K562 (cell line): ENCODE results near the gene MTHFR. TPM values are rescaled to one million over a fixed set of nuclear protein-coding genes. Genes with fewer than 3 reads are reported as not detected.
A peak's percentile ranks its signal among the peaks of the same experiment; 100 is the strongest.

Source experiments
- ARID1B ChIP-seq: fragments of 450-650 bp; IDR thresholded peaks from 2 replicates; pipeline ENCODE4 v1.6.1; 2016; ENCODE audit warnings: antibody characterized with exemption, mild to moderate bottlenecking, inconsistent platforms
- CC2D1A ChIP-seq: fragments of 450-650 bp; IDR thresholded peaks from 2 replicates; pipeline ENCODE4 v1.6.1; 2017; ENCODE audit warnings: mild to moderate bottlenecking
- CCAR2 ChIP-seq: fragments of 200-400 bp; formaldehyde crosslinking; IDR thresholded peaks from 2 replicates; pipeline ENCODE4 v1.6.1; 2017; ENCODE audit warnings: mild to moderate bottlenecking, low read depth, low read length
- CHD4 ChIP-seq: fragments of 200-600 bp; sonication (generic); IDR thresholded peaks from 3 replicates; pipeline ENCODE4 v1.6.1; 2012; ENCODE audit warnings: low read depth, mild to moderate bottlenecking, mixed read lengths, low read length, inconsistent platforms; ENCODE audit not compliant: insufficient read depth, insufficient replicate concordance, poor library complexity, severe bottlenecking
- DDX20 ChIP-seq: fragments of 450-650 bp; IDR thresholded peaks from 2 replicates; pipeline ENCODE4 v1.6.1; 2016; ENCODE audit warnings: missing genetic modification characterization, low read depth, mild to moderate bottlenecking, missing compliant biosample characterization, moderate library complexity
- KDM4B ChIP-seq, 2 experiments: fragments of 450-650 bp in 1 of 2; sonication (generic) in 1 of 2; IDR thresholded peaks; 2 replicates each; pipeline ENCODE4 v1.6.1; 2016 to 2017; ENCODE audit warnings: borderline replicate concordance in 2 of 2, antibody characterized with exemption in 1 of 2, low read depth in 1 of 2, mild to moderate bottlenecking in 1 of 2
- NEUROD1 ChIP-seq: fragments of 150-350 bp; IDR thresholded peaks from 2 replicates; pipeline ENCODE4 v1.6.1; 2014; ENCODE audit warnings: borderline replicate concordance, low read length, low read depth; ENCODE audit not compliant: partially characterized antibody
- SETDB1 ChIP-seq: IDR thresholded peaks from one replicate; pipeline ENCODE4 v1.6.1; 2012; ENCODE audit warnings: low read length, control low read depth, inconsistent platforms
- ZNF354B ChIP-seq: fragments of 250-450 bp; sonication (Bioruptor Pico); IDR thresholded peaks from 2 replicates; pipeline ENCODE4 v1.4.0; 2020
- ZNF79 ChIP-seq: fragments of 250-450 bp; sonication (Bioruptor Pico); IDR thresholded peaks from 2 replicates; pipeline ENCODE4 v1.4.0; 2020; ENCODE audit warnings: low read depth, mild to moderate bottlenecking, moderate library complexity
- polyA plus RNA-seq, 8 experiments: library from polyadenylated mRNA; depleted of rRNA in 4 of 8; stranded (reverse) in 5 of 8; unstranded in 3 of 8; fragments of >200 nt; fragmentation: Nextera tagmentation in 2 of 8; fragmentation: Illumina TruSeq in 1 of 8; extraction: Ambion mirVana in 2 of 8; extraction: Trizol in 1 of 8; gene quantifications; 2 replicates each; pipeline versions ENCODE4 v1.2.1 to v1.2.3, GENCODE V29; 2011 to 2014; ENCODE audit warnings: inconsistent platforms in 1 of 8, missing spikeins in 1 of 8
- total RNA-seq, 7 experiments: library from RNA; depleted of rRNA in 6 of 7; stranded (reverse); fragments of >200 nt in 6 of 7; fragmentation: Illumina TruSeq in 2 of 7; extraction: Trizol in 2 of 7; gene quantifications; 2 replicates each; pipeline versions ENCODE4 v1.2.1 to v1.2.3, GENCODE V29; 2011 to 2021; ENCODE audit warnings: low replicate concordance in 1 of 7
- TF ChIP-seq, protein P1 (sequence below), 3 experiments: IDR thresholded peaks in 2 of 3; conservative IDR thresholded peaks in 1 of 3; 2 replicates each; pipeline ENCODE4 v1.5.1; 2011 to 2012; ENCODE audit warnings: low read length in 3 of 3, mild to moderate bottlenecking in 3 of 3, control low read depth in 2 of 3, improper control_type of control experiment in 1 of 3, inconsistent platforms in 1 of 3, low read depth in 1 of 3, mixed read lengths in 1 of 3, moderate library complexity in 1 of 3; ENCODE audit not compliant: insufficient read depth in 2 of 3
- TF ChIP-seq, protein P2 (sequence below), 2 experiments: fragments of 450-650 bp; conservative IDR thresholded peaks; 2 replicates each; pipeline ENCODE4 v1.6.1; 2017; ENCODE audit warnings: mild to moderate bottlenecking in 2 of 2, moderate library complexity in 2 of 2
- TF ChIP-seq, protein P3 (sequence below): sonication (generic); formaldehyde crosslinking; IDR thresholded peaks from 2 replicates; pipeline ENCODE4 v1.9.0; 2022; ENCODE audit warnings: mild to moderate bottlenecking, missing genetic modification reagents
- TF ChIP-seq, protein P4 (sequence below): fragments of 450-650 bp; formaldehyde crosslinking; IDR thresholded peaks from 2 replicates; pipeline ENCODE4 v1.4.0; 2020; ENCODE audit warnings: mild to moderate bottlenecking, moderate library complexity
- TF ChIP-seq, protein P5 (sequence below): fragments of 450-650 bp; IDR thresholded peaks from 2 replicates; pipeline ENCODE4 v1.6.1; 2017; ENCODE audit warnings: antibody characterized with exemption, mild to moderate bottlenecking

MTHFR gene
- total and polyA plus RNA-seq, 9 of the 15 experiments (the other 6 are each of a cell fraction or from before 2014, with no cell fraction given): 5.0 to 104 (median 62.6) TPM

DNA sequence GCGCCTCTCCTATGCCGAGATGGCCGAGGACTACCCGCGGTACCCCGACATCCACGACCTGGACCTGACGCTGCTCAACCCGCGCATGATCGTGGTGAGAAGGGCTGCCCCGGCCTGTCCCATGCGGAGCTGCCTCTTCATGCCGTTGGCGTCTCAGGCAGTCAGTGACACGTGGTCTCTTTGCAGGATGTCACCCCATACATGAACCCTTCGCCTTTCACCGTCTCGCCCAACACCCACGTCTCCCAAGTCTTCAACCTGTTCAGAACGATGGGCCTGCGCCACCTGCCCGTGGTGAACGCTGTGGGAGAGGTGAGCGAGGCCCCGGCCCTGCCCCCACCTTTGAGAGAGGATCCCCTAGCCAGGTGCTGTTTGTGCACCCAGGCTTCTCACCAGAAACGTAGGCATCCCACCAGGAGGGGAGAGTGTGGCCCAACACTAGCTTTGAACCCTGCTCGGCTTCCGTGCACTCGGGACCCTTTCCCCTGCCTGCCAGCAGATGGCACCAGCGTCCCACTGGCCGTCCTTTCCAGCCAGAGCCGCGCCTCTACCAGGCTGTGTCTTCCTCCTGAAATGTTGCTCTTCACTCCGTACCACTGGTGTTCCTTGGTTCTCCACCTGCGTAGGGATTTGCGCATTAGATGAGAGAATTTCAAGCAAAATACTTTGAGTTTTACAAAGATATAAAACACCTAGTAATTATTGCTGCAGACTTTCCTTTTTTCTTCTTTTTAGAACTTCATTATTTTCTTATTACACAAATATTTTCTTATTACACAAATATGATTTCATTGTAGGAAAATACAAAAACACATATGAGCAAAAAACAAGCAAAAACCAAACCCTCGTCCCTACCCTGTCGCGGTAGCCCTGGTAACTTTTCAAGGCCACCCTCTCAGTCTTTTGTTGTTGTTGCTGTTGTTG, 32.8 kb upstream of the MTHFR start (continued):
- TF ChIP-seq, protein P1, sequence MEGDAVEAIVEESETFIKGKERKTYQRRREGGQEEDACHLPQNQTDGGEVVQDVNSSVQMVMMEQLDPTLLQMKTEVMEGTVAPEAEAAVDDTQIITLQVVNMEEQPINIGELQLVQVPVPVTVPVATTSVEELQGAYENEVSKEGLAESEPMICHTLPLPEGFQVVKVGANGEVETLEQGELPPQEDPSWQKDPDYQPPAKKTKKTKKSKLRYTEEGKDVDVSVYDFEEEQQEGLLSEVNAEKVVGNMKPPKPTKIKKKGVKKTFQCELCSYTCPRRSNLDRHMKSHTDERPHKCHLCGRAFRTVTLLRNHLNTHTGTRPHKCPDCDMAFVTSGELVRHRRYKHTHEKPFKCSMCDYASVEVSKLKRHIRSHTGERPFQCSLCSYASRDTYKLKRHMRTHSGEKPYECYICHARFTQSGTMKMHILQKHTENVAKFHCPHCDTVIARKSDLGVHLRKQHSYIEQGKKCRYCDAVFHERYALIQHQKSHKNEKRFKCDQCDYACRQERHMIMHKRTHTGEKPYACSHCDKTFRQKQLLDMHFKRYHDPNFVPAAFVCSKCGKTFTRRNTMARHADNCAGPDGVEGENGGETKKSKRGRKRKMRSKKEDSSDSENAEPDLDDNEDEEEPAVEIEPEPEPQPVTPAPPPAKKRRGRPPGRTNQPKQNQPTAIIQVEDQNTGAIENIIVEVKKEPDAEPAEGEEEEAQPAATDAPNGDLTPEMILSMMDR (IDR thresholded peaks at IDR 0.05 in 2 of 3, conservative IDR thresholded peaks at IDR 0.05 in 1 of 3; ENCODE audit: insufficient read depth in 2 of 3, low read depth in 1 of 3, low read length in 3 of 3): peak; percentile 98 to 99 (median 99)
- TF ChIP-seq DDX20 (tag) (no peak), SETDB1 (no peak), ARID1B (no peak), CHD4 (no peak), ZNF354B (no peak), ZNF79 (CRISPR knock-in tag) (no peak), CCAR2 (no peak), CC2D1A (peak; percentile 91), NEUROD1 (peak; percentile 49), KDM4B (IDR thresholded peaks at IDR 0.05; ENCODE audit: borderline replicate concordance in 2 of 2, low read depth in 1 of 2) (no peak)
- TF ChIP-seq, protein P2, sequence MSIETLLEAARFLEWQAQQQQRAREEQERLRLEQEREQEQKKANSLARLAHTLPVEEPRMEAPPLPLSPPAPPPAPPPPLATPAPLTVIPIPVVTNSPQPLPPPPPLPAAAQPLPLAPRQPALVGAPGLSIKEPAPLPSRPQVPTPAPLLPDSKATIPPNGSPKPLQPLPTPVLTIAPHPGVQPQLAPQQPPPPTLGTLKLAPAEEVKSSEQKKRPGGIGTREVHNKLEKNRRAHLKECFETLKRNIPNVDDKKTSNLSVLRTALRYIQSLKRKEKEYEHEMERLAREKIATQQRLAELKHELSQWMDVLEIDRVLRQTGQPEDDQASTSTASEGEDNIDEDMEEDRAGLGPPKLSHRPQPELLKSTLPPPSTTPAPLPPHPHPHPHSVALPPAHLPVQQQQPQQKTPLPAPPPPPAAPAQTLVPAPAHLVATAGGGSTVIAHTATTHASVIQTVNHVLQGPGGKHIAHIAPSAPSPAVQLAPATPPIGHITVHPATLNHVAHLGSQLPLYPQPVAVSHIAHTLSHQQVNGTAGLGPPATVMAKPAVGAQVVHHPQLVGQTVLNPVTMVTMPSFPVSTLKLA (conservative IDR thresholded peaks at IDR 0.05): peak in 1 of 2 experiments; percentile 39; a peak in 1 of 4 replicates
- TF ChIP-seq, protein P3, sequence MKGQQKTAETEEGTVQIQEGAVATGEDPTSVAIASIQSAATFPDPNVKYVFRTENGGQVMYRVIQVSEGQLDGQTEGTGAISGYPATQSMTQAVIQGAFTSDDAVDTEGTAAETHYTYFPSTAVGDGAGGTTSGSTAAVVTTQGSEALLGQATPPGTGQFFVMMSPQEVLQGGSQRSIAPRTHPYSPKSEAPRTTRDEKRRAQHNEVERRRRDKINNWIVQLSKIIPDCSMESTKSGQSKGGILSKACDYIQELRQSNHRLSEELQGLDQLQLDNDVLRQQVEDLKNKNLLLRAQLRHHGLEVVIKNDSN (CRISPR knock-in tag): peak; percentile 62; the same call in 1 of the 2 replicates
- TF ChIP-seq, protein P4, sequence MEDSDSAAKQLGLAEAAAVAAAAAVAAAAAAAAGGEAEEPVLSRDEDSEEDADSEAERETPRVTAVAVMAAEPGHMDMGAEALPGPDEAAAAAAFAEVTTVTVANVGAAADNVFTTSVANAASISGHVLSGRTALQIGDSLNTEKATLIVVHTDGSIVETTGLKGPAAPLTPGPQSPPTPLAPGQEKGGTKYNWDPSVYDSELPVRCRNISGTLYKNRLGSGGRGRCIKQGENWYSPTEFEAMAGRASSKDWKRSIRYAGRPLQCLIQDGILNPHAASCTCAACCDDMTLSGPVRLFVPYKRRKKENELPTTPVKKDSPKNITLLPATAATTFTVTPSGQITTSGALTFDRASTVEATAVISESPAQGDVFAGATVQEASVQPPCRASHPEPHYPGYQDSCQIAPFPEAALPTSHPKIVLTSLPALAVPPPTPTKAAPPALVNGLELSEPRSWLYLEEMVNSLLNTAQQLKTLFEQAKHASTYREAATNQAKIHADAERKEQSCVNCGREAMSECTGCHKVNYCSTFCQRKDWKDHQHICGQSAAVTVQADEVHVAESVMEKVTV (CRISPR knock-in tag): peak; percentile 99
- TF ChIP-seq, protein P5, sequence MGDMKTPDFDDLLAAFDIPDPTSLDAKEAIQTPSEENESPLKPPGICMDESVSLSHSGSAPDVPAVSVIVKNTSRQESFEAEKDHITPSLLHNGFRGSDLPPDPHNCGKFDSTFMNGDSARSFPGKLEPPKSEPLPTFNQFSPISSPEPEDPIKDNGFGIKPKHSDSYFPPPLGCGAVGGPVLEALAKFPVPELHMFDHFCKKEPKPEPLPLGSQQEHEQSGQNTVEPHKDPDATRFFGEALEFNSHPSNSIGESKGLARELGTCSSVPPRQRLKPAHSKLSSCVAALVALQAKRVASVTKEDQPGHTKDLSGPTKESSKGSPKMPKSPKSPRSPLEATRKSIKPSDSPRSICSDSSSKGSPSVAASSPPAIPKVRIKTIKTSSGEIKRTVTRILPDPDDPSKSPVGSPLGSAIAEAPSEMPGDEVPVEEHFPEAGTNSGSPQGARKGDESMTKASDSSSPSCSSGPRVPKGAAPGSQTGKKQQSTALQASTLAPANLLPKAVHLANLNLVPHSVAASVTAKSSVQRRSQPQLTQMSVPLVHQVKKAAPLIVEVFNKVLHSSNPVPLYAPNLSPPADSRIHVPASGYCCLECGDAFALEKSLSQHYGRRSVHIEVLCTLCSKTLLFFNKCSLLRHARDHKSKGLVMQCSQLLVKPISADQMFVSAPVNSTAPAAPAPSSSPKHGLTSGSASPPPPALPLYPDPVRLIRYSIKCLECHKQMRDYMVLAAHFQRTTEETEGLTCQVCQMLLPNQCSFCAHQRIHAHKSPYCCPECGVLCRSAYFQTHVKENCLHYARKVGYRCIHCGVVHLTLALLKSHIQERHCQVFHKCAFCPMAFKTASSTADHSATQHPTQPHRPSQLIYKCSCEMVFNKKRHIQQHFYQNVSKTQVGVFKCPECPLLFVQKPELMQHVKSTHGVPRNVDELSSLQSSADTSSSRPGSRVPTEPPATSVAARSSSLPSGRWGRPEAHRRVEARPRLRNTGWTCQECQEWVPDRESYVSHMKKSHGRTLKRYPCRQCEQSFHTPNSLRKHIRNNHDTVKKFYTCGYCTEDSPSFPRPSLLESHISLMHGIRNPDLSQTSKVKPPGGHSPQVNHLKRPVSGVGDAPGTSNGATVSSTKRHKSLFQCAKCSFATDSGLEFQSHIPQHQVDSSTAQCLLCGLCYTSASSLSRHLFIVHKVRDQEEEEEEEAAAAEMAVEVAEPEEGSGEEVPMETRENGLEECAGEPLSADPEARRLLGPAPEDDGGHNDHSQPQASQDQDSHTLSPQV: peak; percentile 68; the same call in 1 of the 2 replicates
